NOMO-1 (cell line): ENCODE results near the gene TRIM63.

ENCODE experiments used
- DNase-seq, 2 experiments: peaks; one replicate each; lab custom pipeline; 2025; ENCODE audit not compliant: unreplicated experiment in 2 of 2; lab: John Stamatoyannopoulos, UW

TRIM63 gene

DNA sequence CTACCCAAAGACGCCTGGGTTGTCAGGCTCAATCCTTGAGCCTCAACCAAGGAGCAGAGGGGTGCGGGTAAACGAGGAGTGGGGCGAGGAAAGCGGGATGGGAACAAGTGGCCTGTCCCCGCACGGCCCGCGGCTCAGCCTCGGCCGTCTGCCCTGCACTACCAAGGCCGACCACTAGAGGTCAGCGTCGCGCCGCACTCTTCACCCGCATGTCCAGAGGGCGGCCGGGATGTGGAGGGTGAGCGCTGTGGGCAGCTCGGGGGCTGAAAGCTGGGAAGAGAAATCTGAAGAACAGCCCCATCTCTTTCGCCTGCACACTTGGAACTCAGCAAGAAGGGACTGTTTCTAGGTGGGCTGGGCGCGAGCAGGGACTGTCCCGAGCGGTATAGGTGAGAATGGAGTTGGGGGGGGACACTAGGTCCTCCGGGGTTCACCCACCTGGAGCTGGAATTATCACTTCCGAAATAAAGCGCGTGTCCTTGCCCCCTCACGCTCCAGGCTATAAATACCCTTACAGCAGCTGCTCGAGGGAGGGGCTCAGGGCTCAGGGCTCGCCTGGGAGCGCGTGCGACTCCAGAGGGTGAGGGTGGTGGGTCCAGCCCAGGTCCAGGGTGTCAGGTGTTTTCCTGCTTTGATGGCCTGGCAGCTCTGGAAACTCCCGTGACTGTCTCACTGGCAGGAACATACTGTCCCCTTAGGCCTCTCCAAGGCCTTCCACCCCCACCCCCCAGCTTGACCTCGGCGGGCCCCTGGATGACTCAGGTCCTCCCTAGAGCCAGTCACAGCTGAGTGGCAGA lies 31.3 kb downstream of the TRIM63 start:
- DNase-seq, result peak; percentile 45 to 61

DNA sequence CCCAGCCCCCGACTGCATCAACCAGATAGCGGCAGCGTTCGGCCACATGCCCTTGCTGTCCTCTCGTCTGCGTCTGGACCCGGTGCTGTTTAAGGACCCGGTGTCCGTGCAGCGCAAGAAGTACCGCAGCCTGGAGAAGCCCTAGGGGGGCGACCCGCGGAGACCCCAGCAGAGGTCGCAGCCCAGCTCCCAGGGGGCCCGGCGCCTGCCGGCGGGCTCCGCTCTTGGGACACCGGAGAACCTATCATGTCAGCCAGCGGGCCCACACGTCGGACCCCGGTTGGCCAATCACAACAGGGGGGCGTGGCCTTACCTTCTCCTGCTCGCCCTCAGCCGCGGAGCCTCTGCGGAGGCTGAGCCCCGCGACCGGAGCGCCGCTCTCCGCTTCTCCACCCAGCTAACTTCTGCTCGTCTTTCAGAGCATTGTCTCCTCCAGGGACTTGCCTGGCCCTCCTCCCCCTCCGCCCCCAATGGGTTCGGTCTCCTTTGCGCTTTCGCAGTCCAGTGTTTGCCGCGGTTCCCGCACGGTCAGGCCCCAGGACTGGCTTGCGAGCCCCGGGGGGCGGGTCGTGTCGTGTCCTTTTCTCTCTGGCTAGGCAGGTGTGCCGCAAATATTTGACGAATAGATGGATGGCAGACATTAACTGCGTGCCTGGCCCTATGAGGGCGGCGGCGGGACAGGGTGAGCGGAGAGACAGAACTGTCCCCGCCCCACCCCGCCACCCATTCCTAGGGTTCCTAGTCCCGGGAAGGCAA lies 32.0 kb downstream of the TRIM63 start:
- DNase-seq, result peak; percentile 81 to 91

DNA sequence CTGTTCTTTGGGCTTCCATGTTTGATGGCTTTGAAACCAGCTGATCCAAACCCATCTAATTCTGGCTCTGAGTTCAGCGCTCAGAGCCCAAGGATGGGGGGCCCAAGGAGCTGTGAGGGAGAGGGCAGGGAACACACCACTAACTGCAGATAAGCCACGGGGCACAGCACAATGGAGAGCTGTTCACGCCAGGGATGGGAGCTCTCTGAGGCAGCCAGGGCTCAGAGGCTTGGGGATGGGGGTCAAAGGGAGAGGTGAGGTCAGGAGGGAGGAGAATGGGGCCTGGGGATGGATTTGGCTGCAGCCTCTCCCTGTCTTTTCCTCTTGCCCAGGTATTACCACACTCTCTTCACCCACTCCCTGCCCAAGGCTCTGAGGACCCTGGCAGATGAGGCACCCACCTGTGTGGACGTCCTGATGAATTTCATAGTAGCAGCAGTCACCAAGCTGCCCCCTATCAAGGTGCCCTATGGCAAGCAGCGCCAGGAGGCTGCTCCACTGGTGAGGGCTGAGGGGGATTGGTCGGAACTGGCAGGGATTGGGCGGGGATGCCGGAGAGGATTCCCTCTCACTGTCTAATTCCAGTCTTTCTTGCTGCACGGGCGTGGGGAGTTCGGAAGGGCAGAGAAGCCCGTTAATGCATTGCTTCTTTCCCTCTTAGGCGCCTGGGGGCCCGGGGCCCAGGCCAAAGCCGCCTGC lies 32.8 kb downstream of the TRIM63 start:
- no peak for DNase-seq

DNA sequence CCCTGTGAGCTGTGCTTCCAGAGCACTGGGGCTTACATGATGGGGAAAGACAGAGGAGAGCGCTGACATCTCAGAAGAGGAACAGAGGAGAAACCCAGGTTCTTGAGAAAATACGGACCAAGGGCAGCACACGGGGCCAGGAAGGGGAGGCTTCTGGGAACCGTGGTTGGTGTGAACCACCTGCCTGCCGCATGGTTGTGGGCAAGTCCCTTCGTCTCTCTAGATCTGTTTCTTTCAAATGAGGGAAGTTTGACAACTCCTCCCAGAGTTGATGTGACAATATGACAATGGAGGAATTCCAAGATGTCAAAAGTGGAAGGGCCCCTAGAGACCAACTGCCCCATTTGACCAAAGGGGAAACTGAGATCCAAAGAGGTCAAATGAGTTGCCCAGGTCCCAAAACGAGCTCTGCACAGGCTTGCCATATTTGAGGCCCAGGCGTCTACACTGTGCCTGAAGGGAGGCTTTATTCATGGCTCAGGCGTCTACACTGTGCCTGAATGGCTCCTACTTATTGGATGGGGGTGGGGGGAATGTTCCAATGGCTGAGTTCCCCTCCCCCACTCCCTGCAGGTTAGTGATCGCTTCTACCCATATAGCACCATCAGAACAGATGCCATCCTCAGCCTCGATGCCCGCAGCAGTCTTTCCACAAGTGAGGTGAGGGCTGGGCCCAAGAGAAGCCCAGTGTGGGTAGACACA lies 34.6 kb downstream of the TRIM63 start:
- DNase-seq, result no peak

DNA sequence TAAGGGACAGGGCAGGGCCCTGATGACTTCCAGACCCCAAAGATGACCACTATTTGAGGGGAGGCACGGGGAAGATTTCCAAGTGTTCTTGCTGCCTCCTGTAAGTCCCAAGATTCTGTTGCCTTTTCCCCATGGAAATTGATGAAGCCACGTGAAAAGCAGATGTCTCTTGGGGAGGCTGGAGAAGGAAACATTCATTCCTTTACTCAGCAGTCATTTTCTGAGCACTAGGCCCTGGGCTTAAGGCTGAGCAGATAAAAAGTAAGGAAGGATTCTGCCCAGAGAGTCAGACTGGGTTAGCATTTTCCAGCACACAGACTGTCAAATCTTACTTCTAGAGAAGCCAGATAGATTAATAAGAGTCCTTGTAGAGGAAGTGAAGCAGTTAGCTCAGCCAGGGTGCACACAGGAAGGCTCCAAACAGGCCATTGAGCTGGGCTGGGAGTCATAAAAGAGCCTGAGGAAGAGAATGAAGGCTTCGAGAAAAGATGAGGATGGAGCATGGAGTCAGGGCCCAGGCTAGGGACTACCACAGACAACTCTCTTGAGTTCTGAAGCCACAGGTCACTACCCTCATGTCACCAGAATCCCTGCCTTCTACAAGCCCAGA lies 35.7 kb downstream of the TRIM63 start:
- DNase-seq, result no peak

DNA sequence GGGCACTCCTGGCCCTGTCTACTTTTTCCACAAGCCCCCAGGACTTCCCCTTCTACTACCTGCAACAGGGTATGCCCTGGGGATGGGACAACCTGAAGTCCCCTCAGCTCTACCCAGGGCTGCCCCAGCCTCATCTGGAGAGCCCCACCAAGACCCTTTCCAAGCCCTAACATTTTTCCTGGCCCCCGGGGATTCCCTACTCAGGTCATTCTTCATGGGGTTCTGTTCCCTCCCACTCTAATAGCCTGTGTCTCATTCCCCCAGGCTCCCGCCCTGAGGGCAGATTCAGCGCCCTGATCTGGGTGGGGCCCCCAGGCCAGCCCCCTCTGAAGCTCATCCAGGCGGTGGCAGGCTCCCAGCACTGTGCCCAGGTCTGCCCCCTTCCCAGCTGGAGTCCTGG lies 36.2 kb downstream of the TRIM63 start:
- no peak for DNase-seq

DNA sequence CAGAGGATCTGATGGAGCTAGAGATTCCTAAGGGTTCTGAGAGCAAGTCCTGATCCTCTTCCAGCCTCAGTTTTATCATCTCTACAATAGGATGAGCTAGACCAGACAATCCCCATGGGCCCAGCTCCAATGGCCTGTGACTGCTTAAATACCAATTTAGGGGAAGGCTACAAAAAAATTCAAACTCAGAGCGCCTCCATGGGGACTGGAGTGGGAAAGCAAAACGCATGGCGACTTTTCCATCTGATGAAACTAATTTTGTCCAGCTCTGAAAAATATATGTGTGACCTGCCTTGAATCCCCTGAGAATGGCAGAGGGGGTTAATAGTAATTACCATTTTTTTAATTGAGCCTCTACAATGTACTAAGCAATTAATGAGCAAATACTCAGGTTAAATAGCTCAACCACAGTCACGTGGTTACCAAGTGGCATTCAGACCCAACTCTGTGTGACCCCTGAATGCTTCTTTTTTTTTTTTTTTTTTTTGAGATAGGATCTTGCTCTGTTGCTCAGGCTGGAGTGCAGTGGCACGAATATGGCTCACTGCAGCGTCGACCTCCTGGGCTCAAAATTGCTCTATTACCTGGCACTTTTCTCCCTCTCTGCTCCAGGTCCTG lies 37.5 kb downstream of the TRIM63 start:
- DNase-seq, result peak in 1 of 2 experiments; percentile 34

DNA sequence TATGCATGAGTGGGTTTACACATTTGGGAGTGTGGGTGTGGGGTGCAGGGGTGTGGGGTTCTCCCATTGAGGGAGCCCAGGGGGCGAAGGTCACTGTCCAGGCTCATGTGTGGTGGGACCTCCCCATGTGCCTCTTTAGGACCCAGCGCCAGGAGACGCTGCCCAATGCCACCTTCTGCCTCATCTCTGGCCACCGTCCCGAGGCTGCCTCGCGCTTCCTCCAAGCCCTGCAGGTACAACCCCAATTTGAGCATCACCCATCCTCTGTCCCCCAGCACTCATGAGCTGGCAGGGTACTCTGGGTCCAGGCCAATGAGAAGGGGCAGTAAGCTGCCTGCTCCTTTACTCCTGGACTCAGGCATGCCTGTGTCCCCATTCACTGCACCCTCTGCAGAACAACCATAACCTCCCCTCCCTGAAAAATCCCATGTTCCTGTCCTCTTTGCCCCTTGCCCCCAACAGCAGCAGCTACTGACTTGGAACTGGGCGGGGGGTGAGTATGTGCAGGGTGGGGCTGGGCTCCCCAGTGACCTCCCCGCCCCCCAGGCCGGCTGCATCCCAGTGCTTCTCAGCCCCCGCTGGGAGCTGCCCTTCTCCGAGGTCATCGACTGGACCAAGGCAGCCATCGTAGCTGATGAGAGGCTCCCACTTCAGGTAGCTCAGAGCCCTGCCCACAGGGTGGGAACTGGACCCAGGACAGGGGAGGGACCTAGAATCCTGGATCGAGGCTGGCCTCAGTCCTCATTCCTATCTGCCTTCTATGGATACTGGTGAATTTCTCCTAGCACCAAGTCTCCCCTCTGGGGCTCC lies 38.2 kb downstream of the TRIM63 start:
- no peak for DNase-seq

DNA sequence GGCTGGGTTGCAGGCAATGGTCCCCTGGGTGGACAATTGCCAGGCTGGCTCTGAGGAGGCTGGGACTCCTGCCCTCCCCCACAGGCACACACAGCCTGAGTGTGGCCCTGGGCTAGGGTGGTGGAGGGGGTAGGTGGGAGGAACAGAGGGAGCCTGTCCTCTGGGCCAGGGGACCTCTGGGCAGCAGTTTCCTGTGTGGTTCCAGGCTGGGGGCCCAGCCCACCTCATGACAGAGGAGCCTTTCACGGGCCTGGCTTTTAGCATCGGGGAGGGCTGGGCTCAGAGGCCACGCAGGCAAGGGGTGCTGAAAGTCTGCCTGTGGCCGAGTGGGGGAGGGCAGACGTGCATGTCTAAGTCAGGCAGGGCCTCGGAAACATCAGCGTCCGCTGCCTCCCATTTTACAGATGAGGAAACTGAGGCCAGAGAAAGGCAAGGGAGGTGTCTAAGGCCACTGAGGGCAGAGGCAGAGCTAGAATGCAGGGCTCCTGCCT lies 38.9 kb downstream of the TRIM63 start:
- no peak for DNase-seq

DNA sequence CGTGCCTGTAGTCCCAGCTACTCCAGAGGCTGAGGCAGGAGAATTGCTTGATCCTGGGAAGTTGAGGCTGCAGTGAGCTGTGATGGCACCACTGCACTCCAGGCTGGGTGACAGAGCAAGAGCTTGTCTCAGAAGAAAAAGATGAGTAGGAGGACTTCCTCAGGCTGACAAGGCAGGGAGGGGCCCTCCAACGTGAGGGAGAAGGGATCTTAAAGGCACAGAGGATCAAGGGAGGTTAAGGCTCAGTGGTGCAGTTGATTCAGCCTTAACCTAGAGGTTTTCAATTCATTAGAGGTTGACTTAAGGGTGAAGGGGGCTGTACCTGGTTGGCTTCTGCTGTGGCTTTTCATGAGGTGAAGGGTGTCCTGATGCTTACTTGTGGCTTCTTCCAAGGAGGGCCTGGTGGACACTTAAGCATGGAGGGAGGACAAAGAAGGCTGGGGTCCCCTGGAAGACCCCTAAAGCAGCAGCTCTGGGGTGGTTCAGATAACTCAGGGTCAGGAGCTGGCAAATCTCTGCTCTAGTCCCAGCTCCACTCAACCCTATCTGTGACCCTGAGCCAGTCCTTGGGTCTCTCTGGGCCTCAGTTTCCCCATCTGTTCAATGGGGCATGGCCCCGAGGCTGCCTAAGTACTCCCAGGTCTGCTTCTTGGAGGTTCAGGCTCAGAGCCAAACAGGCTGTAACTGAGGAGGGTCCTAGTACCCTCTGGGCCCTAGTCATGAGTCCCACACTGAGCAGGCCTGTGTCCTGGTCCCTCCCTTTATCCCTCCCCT lies 39.5 kb downstream of the TRIM63 start:
- DNase-seq, result peak; percentile 24 to 26

DNA sequence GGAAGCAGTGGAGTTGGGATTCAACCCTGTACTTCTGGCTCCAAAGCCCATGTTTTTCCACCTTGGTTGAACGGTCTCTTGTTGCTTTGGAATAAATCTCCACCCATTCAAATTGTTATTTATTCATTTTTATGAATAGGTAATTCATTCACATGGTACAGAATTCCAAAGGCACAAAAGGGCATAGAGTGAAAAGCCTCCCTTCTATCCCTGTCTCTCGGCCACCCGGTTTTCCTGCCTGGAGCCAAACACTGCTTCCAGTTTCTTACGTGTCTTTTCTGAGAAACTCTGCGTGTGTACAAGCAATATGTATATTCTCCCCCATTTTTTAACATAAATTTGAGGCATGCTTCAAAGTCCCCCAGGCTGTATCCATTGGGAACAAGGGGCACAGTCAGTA lies 41.9 kb downstream of the TRIM63 start:
- DNase-seq, result no peak

DNA sequence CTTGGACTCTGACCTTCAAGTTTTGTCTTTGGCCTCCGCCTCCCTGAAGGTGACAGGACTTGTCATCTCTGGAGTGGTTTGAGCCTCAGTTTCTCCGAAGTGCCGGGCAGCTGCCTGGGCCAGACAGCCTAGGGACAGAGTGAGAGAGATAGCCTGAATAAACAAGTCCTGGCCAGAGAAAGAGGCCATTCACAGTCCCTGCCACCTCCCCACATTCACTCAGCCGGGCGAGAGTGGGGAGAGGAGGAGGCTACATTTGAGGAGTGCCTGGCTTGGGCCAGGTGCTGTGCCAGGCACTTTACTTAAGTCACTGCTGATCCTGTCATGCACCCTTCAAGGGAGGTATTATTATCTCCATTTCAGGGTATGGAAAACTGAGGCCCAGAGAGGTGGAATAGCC lies 42.4 kb downstream of the TRIM63 start:
- no peak for DNase-seq

DNA sequence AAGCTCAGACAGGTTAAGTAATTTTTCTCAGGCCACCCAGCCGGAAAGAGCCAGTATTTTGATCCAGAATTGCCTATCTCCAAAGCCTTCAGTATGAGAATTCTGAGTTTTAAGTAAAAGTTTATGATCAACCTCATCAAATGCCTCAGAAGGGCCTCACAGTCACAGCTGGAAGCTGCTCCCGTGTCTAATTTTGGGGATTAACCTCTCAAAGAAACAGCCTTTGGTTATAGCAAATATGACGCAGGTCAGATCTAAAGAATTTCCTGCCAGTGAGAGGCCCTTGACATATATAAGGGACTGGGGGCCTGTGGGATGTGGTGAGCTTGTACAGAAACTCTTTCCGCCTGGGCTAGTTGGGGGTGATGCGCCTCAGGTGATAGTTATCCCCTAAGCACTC lies 43.6 kb downstream of the TRIM63 start:
- DNase-seq, result no peak

DNA sequence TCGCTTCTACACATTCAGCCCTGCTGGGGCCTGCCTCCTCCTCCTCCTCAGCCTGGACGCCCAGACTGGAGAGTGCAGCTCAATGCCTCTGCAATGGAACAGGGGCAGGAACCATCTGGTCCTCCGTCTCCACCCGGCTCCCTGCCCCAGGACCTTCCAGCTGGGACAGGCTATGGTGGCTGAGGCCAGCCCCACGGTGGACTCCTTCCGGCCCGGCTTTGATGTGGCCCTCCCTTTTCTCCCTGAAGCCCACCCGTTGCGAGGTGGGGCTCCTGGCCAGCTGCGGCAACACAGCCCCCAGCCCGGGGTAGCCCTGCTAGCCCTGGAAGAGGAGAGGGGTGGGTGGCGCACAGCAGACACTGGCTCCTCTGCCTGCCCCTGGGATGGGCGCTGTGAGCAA lies 44.4 kb downstream of the TRIM63 start:
- DNase-seq, result no peak

DNA sequence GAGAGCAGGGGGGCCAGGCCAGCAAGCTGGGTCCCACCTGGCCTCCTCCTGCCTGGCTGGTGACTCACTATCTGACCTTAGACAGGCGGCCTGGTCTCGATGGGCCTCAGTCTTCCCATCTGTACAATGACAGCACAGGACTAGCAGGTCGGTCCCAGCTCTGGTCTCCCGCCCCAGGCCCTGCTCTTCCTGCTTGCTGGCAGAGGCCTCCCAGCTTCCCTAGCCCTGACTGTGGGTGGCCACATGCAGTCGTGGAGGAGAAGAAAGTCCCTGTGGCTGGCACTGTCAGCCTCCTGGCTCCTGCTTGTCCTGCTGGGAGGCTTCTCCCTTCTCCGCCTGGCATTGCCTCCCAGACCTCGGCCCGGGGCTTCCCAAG lies 45.0 kb downstream of the TRIM63 start:
- no peak for DNase-seq

DNA sequence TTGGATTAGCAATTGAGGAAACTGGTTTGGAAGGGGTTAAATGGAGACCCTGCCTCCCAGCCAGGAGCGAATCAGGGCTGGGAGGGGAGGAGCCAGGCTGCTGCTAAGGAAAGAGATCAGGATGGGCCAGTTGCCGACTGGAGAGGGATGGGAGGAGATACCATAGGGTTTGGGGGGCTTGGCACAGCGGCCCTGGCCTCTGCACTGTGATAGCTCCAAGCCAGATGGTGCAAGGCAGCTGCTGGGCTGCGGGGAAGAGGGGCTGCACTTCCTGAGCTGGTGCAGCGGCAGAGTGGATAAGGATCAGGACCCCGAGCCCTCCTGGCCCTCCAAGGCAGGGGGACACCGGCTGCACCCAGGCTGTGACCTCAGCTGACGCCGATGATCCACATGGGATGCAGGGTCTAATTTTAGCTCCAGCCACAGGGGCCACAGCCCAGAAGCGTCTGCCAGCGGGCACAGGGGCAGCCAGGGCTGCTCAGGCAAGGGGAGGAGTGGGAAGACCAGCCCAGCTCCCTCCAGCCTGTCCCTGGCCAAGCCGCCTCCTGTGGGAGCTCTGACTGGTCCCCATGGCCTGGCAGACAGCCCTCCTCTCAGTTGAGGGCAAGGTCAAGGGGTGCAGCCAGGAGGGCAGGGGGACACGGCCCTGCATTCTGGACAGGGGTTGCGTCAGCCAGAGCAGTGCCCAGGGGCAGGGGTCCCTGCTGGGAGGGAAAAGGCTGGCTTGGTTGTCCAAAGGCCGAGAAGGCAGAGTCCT lies 45.6 kb downstream of the TRIM63 start, which contains the start of gene EXTL1:
EXTL1 (plus strand) TSS at position 129 of the 757 bp plus-strand sequence. CDS start 872 bp downstream, outside the sequence.
- DNase-seq, result no peak

DNA sequence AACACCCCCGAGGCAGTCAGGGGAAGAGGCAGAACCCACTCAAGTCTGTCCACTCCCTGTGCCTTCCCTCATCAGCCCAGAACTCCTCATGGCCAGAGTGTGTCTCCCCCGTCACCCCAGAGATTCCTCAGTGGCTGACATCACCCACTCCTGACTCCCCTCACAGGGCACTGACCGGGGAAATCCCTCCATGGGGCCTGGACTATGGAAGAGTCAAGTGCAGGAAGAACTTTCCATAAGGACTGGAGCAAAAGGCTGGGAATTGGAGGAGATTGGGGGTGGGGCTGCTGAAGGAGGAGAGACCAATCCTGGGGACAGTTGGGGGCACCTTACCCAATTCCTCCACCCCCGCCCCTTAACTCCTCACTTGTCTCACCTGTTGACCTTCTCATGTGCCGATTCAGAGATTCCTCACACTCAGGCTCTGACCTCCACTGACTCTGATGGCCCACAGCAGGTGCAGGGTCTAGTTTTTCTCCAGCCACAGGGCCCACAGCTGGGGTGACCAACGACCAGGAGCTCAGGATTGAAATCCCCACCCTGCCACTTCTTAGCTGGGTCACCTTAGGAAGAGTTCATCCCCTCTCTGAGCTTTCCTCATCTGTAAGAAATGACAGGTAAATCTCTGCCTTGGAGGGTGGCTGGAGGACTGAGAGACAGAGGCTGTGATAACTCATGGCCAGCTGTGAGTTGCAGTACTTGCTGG lies 46.3 kb downstream of the TRIM63 start:
- DNase-seq, result no peak
